ENCODE data around the gene PTCRA.
"Not testable (repeated sequence)": the region's sequence is repeated elsewhere in the genome, so short reads cannot be mapped to it uniquely, and the experiment has no call there.

PTCRA gene, protein sequence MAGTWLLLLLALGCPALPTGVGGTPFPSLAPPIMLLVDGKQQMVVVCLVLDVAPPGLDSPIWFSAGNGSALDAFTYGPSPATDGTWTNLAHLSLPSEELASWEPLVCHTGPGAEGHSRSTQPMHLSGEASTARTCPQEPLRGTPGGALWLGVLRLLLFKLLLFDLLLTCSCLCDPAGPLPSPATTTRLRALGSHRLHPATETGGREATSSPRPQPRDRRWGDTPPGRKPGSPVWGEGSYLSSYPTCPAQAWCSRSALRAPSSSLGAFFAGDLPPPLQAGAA

DNA sequence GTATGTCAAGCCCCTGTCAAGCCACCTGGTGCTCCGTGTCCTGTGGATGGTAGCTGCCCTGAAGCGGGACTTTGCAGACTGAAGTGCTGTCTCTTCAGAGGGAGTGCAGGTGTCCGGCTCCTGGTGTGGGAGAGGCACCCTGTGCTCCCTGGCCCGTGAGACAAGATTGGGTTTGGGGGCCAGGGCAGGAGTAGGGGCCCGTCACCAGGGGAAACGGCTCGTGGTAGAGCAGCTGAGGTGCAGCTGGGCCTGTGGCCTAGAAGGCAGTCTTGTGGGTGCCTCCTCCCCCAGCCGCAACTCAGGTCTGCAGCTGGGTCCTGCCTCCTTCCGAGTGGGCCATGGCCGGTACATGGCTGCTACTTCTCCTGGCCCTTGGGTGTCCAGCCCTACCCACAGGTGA is at the start of gene PTCRA:
Gene PTCRA (plus strand): TSS at position 322 of the 400 bp plus-strand sequence. CDS start 17 bp downstream, at position 339.
- no peak for DNase-seq

DNA sequence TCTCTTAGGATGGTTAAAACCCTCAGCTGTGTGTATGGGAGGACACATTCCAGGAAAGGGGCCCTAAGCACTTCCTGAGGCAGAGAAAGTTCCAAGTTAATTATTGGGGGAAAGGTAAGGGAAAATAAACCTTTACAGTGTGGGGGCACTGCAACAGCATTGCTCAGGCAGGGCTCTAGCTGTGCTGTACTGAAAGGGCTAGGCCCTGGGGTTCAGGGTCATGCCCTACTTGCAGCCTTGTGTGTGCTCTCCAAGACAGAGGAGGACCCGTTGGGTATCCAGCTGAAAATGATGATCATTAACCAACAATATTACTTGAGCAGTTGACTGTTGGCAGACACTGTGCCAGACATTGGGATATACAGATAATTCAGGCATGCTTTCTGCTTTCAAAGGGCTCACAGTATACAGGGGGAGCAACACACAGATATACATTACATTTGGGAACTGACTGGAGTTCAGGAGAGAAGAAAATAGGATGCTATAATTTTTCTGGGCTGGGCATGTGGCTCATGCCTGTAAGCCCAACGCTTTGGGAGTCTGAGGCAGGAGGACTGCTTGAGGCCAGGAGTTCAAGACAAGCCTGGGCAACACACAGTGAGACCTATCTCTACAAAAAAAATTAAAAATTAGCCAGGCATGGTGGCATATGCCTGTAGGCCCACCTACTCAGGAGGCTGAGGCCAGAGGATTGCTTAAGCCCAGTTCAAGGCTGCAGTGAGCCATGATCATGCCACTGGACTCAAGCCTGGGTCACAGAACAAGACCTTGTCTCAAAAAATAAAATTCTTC is 45.5 kb upstream of the PTCRA start:
- DNase-seq, result no peak

DNA sequence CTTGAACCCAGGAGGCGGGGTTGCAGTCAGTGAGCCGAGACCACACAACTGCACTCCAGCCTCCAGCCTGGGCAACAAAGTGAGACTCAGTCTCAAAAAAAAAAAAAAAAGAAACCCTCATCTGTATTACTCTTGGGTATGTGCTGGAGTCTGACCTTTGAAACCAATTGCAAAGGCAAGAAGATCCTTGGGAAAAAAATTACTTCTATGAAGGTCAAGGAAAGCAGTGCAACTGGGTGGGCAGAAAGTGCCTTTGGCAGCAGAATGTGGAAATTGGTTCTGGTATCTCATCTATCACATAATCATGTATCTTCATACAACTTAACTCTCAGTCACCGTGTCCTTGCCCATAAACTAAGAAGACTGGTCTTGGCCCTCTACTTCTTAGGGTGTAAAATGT is 44.1 kb upstream of the PTCRA start:
- DNase-seq, result no peak

GRCh38 chr6:42873313-42873712 is 42.5 kb upstream of the PTCRA start:
- DNase-seq, result no peak

- DNase-seq, result no peak
Observed at GRCh38 chr6:42877695-42878094, 38.2 kb upstream of the PTCRA start.

DNA sequence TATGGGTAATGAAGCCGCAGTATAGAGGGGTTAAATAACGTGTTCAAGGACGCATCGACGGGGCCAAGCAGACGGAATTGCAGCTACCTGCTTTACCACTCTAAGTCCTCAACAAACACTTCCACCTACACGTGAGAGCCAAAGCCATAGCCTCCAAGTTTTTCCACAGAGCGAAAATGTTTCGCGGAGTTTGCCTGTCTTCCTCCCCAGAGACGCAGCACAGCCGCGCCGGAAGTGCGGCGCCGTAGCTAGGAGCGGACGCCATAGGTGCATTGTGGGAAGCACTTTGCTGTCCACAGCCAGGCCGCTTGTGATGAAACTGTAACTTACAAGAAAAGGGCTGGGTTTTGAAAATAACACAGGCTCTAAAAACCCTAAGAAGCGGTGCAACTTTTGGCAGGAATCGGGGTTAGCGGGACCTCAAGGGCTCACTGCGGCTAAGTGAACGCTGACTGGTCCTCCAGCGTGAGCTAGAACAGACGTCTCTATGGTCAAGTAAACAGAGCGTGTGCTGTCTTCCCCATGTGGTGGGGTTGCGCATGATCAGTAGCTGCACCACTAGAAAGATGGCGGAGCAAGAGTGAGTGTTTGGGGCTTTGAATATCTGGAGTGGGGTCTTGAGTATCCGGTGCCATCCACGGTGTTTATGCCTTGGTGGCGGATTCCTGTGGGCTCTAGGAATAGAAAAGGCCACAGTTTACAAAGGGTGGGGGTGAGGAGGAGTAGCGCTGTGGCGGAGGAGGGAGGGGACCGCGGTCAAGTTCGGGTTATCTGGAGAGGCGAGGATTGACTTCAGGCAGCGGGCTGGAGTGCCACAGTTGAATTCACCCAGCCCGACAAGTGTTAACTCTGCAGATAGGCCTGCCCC is 36.2 kb upstream of the PTCRA start, which contains the start of gene RPL7L1:
Gene RPL7L1 (plus strand): TSS at position 245 of the 868 bp plus-strand sequence. CDS start 295 bp downstream, at position 540.
- peak; percentile 76 to 82 for DNase-seq

- DNase-seq, result not testable (repeated sequence)
Observed at GRCh38 chr6:42880240-42880817, 35.5 kb upstream of the PTCRA start.

GRCh38 chr6:42880871-42881270 is 35.0 kb upstream of the PTCRA start:
- not testable (repeated sequence) for DNase-seq

DNA sequence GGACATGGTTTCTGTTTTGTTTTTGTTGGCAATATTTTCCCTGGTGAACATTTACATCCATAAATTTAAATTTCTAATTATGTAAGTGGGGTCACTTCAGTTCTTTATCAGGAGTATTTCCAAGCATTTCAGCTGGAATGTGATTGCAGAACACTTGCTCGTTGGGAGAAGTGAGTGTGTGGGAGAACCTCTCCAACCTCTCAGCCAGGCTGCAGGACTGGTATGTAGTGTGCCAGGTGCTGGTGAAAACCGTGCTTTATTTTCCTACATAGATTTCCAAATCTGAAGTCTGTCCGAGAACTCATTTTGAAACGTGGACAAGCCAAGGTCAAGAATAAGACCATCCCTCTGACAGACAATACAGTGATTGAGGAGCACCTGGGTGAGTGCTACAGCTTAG is 30.2 kb upstream of the PTCRA start:
- no peak for DNase-seq

GRCh38 chr6:42888201-42888600 is 27.7 kb upstream of the PTCRA start:
- DNase-seq, result not testable (repeated sequence)

DNA sequence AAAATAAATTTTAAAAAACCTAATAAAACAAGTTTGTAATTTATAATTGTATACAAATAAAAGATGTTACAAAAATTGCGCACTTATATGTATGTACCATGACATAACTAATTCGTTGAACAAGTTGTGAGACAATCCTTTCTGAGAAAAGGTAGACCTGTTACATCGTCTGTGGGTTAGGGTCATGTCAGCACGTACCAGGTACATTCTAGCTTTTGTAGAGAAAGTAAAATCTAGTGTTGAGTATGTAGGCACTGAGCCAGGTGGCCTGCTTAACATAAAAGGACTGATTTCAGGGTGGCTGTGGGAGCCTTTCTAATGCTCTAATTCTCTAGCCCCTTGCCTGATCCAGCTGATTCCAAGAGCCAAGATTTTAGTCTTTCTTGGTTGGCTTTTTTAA is 26.0 kb upstream of the PTCRA start:
- DNase-seq, result no peak

DNA sequence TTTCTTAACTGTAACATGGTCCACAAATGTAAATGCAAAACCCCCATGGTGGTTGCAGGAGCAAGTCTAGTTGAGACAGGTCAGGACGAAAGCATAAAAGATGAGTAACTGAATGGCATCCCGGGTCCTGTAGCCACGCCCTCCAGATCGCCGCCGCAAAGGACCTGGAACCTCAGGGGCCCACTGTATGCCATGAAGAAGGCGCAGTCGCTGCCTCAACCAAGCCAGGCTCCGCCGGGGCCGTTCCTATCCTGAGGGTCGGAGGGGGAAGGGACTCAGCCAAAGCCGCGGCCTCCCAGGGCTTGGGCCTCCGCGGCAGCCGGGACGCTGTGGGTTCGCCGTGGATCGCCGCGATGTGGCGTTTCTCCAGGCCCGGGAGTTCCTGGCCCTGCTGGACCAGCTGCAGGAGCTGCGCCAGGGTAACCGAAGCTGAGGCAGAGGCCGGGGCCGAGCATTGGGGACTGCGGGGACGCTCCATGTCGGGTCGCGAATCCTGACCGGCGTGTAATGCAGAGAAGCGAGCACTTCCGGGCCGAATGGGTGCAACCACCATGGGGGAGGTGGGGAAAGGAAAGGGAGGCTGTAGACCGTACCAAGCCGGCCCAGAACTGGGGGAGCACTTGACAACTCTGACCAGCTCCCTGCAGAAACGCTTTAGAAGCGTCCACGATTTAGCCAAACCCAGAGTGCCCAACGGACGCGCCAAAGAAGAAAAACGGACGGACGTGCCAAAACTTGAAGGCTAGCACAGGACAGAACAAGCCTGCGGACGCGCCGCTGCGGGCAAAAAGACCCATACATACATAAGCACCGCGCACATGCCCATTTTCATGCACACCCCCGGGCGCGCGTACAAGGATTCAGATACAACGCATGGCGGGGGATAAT is 25.3 kb upstream of the PTCRA start:
- peak; percentile 91 for DNase-seq

DNA sequence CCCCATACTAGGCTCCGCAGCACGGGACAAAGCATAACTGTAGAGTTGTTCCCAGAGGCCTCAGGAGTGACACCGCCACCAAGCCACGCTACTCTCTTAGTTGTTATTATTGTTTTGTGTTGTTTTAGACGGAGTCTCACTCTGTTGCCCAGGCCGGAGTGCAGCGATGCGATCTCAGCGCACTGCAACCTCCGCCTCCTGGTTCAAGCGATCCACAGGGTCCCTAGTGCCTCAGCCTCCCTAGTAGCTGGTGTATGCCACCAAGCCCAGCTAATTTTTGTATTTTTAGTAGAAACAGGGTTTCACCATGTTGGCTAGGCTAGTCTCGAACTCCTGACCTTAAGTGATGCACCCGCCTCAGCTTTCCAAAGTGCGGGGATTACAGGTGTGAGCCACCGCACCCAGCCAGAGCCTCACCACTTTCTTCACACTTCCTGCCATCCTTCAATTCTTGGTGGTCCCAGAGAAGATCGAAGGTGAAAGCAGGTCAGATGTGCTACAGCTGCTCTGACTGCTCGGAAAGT is 24.6 kb upstream of the PTCRA start:
- no peak for DNase-seq

DNA sequence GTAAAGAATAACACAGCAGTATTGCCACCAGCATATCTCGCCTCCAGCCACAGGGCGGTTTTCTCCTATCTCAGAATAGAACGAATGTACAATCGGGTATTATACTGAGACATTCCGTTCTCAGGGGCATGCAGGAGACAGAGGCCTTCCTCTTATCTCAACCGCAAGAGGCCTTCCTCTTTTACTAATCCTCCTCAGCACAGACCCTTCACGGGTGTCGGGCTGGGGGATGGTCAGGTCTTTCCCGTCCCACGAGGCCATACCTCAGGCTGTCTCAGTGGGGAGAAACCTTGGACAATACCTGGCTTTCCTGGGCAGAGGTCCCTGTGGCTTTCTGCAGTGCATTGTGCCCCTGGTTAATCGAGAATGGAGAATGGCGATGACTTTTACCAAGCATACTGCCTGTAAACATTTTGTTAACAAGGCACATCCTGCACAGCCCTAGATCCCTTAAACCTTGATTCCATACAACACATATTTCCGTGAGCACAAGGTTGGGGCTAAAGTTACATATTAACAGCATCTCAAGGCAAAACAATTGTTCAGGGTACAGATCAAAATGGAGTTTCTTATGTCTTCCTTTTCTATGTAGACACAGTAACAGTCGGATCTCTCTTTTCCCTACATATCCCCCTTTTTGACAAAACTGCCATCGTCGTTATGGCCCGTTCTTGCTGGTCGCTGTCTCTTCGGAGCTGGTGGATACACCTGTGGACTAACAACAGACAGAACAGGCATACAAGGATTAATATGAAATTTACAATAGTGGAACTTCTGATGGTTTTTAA is 21.6 kb upstream of the PTCRA start:
- not testable (repeated sequence) for DNase-seq

DNA sequence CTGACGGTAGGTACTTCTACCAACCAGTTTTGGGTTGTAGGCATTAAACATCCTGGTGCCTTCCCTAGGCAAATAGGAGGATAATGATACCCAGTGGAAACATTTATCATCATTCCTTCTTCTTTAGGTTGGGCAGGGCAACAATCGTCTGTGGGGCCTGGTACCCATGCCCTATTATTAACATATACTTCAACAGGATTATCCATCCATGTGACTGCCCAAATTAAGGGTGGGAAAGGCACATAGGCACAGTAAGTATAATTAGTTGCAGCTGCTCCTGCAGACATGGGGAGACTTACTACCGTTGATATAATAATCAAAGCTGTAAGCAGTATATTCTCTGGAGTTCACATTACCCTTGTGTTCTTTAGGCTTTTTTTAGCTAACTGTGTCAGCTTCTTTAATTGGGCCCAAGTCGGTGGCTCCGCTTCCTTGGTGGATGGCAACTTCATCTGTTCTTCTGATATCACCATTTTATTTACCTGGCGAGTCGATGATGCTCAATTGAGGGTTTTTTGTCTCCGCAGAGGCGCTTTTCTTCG is 19.6 kb upstream of the PTCRA start:
- no peak for DNase-seq

GRCh38 chr6:42898891-42899361 is 16.9 kb upstream of the PTCRA start:
- peak; percentile 67 to 83 for DNase-seq

DNA sequence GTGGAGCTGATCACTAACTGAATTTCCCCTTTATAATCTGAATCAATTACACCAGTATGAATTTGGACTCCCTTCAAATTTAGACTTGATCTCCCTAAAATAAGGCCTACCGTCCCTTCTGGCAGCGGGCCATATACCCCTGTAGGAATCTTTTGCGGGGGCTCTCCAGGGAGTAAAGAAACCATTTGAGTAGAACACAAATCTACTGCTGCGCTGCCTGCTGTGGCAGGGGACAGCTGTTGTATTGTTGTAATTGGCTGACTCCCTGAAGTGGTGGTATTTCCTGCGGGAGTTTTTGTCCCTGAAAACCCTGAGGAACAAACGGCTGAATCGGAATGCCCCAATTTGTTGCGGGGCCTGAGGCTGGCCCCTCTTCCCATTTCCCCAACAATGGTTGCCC is 16.0 kb upstream of the PTCRA start:
- DNase-seq, result no peak

DNA sequence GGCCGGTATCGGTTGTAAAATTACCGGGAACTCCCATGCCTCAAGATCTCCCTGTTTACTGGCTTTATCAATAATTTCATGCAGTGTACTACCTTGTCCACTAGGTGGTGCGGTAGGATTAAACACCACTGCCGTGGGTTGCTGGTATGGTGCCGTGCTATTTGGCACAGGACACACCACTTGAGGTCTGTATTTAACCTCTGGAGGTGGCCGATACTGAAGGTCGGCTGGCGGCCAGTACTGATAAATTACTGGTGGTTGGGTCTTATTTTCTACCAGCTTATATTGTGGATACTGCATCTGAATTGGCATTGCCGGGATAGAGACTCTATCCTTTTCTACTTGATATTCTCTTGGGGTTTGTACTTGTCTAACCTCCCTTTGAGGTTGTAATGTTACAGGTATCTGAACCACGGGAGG is 14.3 kb upstream of the PTCRA start:
- DNase-seq, result peak; percentile 57 to 74

GRCh38 chr6:42902429-42903263 is 13.2 kb upstream of the PTCRA start:
- DNase-seq, result not testable (repeated sequence)

Data from stimulated activated CD4-positive, alpha-beta T cell treated with anti-CD3 and anti-CD28 coated beads, Interleukin-2, amount 100 ng/mL, for 24 hours (primary cell).